ENCODE measurements around the gene RS1.

DNA sequence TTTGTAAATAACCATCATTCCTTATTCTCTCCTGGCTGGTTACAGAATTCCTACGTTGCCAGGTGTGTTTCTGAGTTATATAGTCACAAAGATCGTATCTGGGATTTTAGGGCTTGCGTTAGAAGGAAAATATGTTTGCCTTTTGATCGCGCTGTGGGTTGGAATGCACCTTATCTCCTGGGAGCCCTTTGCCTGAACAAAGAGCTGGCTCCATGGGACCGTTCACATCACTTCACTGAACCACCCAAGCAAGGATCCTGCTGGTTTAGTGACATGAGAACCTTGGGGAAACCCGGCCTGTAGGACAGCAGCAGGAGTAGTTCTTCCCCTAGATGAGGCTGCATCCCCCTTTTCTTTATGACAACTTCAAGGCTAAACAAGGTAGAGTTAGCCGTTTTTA lies 51.6 kb downstream of the RS1 start:
- TF ChIP-seq, protein P1, sequence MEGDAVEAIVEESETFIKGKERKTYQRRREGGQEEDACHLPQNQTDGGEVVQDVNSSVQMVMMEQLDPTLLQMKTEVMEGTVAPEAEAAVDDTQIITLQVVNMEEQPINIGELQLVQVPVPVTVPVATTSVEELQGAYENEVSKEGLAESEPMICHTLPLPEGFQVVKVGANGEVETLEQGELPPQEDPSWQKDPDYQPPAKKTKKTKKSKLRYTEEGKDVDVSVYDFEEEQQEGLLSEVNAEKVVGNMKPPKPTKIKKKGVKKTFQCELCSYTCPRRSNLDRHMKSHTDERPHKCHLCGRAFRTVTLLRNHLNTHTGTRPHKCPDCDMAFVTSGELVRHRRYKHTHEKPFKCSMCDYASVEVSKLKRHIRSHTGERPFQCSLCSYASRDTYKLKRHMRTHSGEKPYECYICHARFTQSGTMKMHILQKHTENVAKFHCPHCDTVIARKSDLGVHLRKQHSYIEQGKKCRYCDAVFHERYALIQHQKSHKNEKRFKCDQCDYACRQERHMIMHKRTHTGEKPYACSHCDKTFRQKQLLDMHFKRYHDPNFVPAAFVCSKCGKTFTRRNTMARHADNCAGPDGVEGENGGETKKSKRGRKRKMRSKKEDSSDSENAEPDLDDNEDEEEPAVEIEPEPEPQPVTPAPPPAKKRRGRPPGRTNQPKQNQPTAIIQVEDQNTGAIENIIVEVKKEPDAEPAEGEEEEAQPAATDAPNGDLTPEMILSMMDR (IDR thresholded peaks at IDR 0.05), result no peak
- TF ChIP-seq EP300 (IDR thresholded peaks at IDR 0.05) (no peak), POLR2AphosphoS5 (IDR thresholded peaks at IDR 0.05) (no peak)
